Measurements from ENCODE around the gene RERE.

RERE gene

DNA sequence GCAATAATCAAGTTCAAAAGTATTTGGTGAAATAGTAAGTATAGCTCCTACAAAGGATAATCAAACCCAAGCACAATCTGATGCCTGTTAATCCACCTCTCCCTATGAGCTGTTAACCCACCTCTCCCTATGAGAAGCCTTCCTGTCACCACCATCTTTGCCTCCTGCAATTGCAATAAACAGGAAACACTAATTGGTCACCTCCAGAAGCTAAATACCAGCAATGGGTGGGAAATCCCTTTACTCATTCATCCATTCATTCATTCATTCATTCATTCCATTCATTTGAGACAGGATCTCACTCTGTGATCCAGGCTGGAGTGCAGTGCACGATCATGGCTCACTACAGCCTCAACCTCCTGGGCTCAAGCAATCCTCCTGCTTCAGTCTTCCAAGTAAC lies 132.8 kb downstream of the RERE start:
- DNase-seq: no peak

DNA sequence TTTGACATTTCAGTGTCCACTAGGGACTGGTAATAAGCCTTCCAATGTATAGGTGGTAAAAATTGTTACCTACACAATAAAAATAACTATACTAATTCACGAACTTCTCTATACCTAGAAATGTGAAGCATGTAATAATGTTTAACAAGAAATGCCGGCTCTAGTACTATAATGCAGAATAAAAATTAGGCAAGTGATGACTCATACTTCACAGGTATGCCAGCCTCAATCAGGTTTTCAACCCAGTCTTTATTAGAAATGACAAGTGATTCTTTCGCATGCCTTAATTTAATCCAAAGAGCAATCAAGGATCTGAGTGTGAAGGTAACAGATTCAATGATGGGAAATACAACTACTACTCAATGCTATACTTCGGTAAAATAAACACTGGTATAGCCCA lies 134.9 kb downstream of the RERE start:
- DNase-seq: no peak

DNA sequence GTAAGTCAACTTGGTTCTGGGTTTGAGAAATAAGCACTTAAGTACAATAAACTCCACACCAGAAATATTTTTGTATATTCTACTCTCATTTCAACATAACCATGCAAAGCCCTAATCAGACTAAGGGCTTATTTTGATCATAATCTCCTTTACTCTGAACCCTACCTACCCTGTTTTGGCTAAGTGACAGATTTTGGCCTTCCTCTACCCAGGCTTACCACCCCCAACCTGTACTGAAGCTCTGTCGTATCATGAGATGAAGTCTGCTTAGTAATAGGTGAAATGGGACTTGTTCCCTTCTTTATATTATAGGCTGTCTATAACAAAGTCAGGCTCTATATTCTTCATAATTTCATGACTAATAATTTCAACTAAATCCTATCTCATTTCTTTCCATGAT lies 135.5 kb downstream of the RERE start:
- DNase-seq: no peak

DNA sequence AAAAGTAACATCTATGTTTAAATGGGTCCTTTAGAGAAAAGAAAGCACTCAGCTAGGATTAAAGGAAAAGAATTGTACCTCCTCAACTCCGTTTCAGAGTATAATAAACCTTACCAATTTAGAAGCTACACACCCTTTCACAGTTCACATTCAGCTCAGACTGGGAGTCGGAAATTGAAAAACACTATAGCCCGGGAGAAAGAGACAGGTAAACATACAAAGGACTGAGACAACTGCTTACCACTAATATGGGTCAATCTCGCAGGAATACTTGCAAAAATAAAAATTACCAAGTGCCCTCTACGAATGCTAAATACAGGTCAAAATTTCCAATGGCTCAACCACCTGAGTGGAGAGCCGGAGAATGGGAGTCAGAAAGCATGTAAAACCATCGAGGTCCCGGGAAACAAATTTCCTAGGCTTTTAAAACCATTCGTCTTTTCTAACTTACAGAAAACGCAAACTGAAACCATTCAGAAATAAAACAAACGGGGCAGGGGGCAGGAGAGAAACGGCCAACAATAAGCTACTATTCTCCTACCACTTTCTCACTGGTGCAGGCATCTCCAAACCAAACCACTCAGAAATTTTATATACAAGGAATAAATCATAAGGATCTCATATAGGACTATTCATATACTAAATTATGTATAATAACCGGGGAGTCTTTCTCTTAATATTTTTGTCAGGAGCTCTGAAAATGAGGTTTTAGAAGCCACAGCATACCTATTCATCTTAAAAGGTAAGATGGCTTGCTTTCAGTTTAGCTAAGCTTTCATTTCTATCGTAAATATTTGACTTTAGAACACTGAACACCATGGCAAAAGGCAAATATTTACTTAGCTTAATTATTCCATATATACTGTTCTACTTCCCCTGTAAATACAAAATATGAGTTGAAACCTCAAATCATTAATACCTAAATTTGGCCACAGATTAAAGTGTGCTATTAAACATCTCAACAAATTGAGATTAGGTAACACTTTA lies 136.5 kb downstream of the RERE start:
- DNase-seq: no peak

DNA sequence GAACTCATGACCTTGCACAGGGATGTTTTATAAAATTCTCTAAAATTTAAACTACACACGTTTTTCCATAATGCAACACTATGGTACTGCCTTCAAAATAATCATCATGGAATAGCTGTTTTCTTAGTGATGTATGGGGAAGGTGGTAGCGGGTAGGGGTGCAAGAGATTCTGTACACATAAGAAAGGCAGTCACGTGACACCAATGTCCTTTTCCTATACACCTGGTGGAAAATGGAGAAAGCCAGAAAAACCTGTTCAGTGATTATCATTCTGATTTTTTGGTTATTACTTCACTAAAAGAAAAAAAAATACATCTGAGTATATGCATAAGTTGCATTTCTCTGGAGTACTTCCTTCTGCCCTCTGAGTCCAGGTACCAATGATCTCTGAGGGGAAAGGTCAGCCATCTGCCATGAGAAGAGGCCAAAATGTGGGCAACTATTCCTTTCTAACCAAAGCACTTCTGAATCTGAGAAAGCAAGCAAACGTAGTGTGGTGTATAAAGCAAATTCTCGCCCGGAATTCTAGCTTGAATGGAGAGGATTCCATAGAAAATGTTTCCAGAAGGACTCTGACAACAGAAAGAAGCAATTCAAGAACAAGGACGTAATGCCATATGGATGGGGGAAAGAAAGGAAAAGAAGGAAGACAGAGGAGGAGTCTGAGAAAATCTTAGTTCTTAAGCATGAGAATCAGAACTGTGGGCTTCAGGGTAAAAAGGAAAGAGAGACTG lies 137.3 kb downstream of the RERE start:
- DNase-seq: no peak

DNA sequence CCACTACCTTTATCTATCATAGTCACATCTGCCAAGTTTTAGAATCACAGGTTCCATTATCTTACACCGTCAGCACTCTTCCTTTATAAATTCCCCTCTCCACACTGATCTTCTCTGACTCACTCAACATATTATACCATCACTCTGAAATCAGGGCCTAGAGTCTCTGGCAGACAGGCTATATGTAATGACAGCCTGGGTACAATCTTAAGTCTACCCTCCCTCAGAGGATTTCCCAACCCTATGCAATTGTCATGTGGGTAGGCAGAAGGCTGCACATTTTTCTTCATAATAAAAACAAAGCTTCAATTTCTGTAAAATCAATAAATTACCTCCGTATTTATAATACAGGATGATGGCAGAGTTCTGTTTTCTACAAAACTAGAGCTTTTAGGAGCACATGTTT lies 138.0 kb downstream of the RERE start:
- DNase-seq: no peak

DNA sequence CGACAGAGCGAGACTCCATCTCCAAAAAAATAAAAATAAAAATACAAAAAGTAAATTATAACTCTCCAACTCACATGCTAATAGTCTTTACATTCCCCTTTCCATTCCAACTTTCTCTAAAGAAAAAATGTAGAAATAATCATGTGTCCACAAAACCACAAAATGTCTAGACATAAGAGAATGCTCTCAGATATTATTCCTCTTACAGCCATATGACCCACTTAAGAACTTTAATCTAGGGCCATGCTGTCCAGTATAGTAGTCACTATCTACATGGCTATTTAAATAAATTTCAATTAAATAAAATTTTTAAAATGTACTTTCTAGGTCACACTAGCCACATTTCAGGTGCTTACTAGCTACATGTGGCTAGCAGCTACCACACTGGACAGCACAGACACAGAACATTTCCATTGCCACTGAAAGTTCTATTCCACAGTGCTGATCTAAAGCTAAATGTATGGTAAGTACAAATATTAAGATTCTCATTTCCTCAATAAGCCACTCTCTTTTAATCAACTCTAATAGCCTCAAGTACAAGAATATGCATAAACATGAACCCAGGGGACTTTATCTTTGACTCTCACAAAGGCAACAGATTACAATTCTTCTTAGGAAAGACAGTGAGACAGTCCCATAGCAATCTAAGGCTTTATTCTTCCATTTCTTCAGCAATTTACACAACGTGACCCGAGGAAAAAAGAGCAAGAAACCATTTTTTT lies 138.6 kb downstream of the RERE start:
- DNase-seq: no peak

DNA sequence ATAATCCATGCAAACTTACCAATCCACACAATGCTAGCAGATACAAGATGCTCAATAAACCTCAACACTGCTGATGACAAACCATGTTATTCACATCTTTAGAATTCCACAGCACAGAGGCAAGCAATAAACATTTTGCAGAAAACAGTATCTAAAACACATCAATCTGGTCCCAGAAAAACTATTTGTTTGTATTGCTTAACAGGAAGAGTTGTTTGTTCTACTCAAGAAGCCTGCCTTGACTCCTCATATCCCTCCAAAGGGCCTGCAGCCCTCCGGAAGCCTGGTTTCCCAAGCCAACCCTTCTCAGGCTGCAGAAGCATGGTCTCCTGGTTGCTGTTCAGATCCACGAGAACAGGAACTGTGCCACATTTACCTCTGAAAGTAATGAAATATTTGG lies 139.7 kb downstream of the RERE start:
- no peak for DNase-seq

DNA sequence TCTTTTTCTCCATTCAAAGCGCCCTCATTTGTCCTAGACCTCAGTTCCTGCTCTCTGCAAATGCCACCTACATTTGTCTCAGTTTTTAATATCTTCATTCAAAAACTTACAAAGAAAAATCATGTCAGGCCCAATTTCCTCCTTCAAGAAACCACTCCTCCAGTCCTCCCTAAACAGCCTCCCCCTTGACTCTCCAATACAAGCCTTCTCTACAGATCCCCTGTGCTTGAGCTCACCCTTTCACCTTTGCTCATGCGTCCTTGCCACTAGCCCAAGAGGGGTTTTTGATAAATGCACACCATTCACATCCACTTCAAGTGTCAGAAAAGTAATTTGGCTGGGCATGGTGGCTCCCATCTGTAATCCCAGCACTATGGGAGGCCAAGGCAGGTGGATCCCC lies 140.6 kb downstream of the RERE start:
- no peak for DNase-seq

DNA sequence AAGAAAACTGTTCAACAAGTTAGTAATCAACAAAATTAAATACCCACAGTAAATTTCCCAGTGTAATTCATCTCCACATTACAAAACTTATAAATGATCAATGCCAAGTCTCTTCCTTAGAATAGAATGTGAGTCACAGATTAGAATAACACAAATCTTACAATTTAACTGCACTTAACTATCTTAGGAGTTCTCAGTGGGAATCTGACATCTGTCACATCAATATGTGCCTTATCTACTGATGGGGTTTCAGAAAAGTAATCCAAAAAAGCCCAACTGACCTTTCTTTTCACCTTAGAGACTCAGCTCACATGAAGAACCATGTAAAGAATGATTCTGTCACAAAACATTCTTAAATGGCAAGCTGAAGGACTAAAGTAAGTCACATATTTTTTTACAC lies 141.4 kb downstream of the RERE start:
- DNase-seq: no peak

DNA sequence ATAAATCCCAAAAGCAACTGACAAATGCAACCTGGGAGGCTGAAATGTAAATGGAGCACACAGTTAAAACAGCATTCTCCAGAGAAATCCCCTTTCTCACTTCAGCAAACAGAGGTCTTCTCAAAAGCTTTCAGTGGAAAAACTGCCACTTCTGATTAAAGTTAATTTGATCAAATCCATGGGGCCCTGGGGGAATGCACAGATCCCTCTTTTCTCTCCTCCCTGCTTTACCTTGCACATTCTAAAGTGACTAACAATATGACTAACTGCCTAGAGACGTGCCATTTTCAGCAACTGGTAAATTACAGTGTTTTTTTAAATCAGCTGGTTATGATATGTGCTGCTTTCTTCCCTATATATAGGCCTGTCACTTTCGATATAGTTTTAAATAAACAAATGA lies 142.5 kb downstream of the RERE start:
- no peak for DNase-seq

DNA sequence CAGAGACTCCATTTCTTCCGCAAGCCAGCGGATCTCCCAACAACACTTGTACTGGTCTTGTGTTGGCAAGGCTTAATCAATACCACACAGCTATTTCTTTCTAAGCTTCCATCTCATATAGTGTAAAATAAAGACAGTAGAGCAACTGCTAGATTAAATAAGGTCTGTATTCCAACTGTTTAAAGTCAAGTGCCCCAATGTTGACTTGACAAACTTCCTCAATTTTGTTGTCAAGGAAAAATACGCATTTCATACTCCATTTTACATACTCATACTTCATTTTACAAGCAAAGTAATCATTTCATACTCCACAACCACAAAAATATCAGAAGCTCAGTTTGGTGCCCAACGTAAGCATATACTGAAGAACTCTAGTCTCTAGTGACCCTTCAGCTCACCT lies 143.0 kb downstream of the RERE start:
- no peak for DNase-seq

DNA sequence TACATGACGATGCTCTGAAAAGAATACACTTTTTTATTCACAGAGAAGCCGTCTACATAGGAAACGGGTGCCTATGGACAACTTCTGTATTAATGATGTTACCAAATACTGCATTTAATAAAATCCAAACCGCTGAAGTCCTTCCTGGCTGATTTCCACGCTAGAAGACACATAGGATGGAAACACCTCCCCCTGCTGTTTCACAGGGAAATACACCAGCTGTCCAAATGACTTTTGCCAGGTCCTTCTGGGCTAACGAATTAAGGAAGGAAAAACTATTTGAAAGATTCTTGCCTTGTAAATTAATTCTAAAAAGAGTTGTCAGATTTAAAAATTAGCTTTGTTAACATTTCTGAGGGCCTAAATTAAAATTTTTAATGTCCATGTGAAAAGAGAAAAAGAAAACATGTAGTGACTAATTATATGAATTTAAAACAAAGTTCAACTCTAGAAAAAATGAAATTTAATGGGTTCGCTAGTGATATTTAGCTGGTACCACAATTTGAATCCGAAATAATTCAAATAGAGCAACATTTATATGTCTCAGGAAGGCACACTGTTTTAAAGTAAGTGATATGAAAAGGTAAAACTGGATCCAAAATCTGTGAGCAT lies 146.0 kb downstream of the RERE start:
- DNase-seq: no peak

DNA sequence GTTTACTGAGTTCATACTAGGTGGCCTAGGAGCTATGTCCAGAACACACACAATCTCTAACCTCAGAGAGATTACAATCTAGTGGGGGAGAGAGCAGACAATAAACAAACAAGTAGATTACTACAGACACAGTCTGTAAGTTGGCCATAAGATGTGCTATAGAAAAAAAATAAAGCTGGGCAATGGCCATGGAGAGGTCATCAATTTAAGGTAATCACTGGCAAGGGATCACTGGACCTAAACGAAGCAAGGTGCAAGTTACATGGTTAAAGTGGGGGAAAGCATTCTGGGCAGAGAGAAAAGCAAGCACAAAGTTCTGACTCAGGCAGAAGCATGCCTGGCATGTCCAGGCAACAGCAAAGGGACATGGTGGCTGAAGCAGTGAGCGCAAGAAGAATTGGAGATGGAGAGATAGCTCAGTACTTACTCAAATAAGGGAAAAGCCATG lies 147.0 kb downstream of the RERE start:
- DNase-seq: no peak

DNA sequence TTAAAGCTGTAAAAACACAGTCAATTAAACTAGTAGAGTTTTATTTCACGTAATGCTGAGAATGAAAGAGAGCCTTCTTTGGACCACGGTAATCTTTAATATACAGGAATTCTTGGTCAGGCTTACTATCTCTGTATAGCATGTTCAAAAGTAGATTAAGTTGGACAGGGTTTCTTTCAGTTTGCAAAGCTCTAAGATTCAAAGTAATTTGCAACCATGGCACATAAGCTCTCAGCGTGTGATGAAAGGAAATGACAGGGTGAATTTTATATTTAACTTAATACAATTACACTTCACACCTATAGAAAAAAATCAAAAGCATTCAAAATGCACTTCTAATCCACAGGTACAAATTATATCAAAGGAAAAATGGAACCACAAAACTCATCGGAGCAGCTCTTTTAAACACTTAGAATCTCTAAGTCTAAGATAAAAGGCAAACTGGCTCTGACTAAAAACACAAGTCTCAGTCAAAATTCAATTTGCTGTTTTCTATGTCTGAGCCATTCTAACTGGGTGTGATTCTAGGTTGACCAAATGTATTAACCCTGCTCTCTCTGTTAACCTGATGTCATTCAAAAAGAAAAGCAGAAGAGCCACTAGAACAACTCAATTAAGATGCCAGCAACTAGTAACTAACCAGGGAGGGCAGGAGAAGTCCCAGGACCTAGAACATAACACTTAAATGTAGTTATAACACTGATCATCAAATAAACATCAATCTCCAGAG lies 147.7 kb downstream of the RERE start:
- DNase-seq: no peak

DNA sequence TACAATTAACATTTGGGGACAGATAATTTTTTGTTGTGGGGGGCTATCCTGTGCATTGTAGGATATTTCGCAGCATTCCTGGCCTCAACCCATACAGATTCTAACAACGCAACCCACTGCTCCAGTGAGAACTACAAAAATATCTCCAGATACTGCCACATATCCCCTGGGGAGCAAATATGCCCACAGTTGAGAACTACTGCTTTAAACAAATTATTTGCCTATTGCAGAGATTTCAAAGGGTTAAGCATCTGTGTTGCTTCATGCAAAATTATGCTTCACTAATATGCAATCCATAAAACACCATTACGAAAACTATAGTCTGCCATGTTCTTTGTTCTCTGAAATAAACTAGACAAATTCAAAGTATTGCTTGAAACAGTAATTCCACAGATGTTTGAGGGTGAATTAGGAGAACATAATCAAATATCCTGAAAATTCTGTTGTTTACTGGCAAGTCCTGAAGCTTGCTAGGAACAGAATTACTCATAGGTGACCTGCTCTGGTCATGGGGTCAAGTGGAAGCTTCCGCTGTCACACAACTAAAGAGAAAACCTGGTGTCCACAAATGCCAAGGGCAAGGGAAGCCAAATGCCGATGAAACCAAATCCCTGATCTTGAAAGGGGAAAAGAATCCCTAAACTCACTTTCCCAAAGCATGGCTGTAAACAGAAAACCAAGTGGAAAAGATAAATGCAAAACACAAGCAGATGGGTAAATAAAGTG lies 149.4 kb downstream of the RERE start:
- DNase-seq: no peak

DNA sequence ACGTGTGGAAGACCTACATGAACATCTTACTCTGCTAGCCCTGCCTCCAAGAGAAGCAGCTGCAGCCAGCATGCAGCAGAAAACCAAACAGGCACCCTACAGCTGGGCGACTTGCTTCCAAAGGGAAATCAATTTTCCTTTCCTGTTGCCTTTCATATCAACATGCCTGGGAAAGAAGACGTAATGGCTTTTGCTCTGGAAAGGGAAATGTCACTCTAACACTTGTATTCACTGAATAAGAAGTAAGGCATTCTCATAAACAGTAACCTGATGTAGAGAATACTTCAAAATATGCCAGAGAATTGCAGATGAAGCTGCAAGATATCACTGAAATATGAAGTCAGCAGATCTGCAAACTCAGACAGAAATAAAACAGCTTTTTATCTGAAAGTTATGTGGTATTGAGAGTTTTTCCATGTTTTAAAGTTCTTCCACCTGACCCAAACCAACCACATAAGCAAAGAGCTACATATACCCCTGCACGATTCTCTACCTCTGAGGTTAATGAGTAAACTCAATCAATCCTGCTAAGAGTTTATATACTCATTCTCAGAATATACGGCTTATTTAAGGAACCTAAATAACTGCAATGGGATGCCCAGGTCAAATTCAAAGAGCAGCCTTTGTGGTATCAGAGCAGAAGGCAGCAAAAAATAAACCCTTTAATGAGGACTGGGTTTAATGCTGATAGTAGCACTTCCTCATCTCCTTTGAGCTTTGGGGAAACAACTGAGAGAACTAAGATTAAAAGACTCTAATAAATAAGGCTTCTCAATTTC lies 150.9 kb downstream of the RERE start:
- no peak for DNase-seq

DNA sequence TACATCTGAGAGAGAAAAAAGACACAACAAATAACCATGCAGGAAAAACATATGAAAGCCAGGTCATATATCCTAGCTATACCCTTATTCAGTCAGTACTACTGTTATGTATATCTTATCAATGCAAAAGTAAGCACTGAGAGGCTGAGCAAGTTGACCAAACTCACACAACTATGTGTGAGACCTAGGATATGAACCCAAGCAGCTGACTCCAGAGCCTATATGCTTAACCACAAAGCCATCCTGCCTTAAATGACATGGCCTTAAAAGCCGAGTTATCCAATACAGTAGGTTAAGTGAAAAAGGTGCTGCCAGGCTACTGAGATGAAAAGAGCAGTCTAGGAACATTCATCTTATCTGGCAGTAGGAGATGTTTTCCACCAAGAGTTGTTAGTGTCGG lies 151.6 kb downstream of the RERE start:
- no peak for DNase-seq

DNA sequence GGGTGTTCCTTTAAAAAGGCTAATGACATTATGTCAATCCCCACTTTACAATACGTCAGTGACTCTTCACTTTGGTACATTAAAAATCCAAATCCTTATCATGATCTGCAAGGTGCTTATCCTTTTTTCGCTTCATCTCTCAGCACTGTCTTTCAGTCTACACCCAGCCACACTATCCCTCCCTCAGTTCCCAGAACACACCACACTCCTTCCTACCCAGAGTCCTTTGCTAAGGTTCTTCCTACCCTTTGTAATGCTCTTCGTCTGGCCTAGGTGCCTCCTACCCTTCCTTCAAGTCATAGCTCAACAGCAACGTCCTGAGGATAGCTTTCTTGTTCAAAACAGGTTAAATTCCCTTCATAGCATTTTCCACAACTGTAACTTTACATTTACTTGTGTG lies 152.6 kb downstream of the RERE start:
- DNase-seq: no peak

DNA sequence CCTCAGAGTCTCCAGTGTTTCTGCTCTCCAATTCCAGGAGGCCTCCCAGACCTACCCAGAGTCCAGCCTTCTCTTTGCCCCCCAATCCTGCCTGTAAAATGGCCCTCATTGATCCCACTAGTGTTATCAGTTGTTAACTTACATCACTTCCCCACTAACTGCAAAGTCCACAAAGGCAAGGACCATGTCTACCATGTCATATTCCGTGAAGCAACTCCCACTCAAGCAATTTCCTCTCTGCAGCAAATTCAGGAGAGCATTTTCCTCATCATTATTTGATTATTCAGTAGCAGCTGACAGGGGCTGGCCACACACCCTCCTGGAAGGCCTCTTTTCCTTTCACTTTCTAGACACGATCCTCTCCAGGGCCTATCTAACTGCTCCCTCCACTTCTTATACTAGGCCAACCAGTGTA lies 153.5 kb downstream of the RERE start:
- DNase-seq: no peak
